ENCODE measurements around the gene LIMS2.
A peak's percentile ranks its signal among the peaks of the same experiment; 100 is the strongest.

DNA sequence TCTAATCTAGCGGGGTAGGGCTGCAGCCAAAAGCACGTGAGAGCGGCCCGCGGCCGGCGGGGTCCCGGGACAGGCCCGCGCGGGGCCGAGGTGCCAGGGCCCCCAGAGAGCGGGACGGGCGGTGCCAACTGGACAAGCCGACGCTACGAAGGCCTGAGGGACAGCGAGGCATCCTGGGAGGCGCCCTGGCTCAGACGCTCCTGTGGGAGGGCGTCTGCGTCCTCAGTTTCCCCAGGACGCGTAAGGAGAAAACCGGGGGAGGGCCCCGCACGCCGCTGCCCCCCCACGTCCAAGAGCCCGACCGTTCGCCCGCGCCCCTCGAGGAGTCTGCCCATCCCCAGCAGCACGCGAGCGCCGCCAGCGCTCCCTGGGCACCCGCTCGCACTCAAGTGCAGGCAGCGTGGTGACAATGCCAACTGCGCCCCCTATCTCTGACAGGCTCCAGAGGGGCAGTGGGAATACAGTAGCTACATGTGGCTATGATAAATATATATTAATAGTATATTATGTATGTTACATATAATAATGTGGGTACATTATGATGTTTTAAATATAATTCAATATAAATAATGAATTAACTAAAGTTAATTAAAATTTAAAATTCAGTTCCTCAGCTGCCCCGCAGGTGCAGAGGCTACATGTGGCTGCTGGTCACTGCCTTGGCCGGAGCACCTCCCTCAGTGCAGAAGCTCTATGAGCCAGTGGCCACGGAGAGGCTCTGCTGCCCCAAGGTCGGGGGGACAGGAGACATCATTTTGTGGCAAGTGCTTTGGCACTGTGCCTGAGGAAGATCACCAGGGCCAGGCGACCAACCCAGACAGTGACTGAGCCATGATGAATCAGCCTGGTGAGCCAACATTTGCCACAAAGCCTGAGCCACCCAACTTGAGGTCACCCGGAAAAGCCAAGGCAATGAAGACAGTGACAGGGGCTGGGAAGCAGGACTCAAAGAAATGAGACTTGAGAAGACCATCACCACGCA is 20.5 kb upstream of the LIMS2 start:
- TF ChIP-seq CTCF (IDR thresholded peaks at IDR 0.05; ENCODE audit: insufficient read depth, low read length, poor library complexity, severe bottlenecking): peak; percentile 59
- TF ChIP-seq EZH2phosphoT487 (conservative IDR thresholded peaks at IDR 0.05; ENCODE audit: low read length): no peak
